ENCODE data around the gene HSD17B12.

HSD17B12 gene

GRCh38 chr11:43689167-43689566, 8.6 kb downstream of the HSD17B12 start:
- no peak for DNase-seq

GRCh38 chr11:43690929-43691725, 10.6 kb downstream of the HSD17B12 start:
- no peak for DNase-seq

GRCh38 chr11:43691806-43692205, 11.3 kb downstream of the HSD17B12 start:
- DNase-seq, result no peak

- DNase-seq, result no peak
These were observed 12.5 kb downstream of the HSD17B12 start for GRCh38 chr11:43693069-43693468.

- DNase-seq, result no peak
These were observed 13.2 kb downstream of the HSD17B12 start for GRCh38 chr11:43693731-43694130.

GRCh38 chr11:43694477-43694876, 13.9 kb downstream of the HSD17B12 start:
- no peak for DNase-seq

GRCh38 chr11:43697679-43698078, 17.1 kb downstream of the HSD17B12 start:
- DNase-seq, result no peak

GRCh38 chr11:43699870-43700269, 19.3 kb downstream of the HSD17B12 start:
- DNase-seq, result no peak

- no peak for DNase-seq
These were observed 26.1 kb downstream of the HSD17B12 start for GRCh38 chr11:43706631-43707030.

GRCh38 chr11:43708776-43709175, 28.2 kb downstream of the HSD17B12 start:
- DNase-seq, result no peak

GRCh38 chr11:43709689-43710088, 29.2 kb downstream of the HSD17B12 start:
- DNase-seq, result no peak

GRCh38 chr11:43712676-43713075, 32.1 kb downstream of the HSD17B12 start:
- no peak for DNase-seq

- no peak for DNase-seq
These were observed 37.8 kb downstream of the HSD17B12 start for GRCh38 chr11:43718373-43718772.

GRCh38 chr11:43723617-43724016, 43.1 kb downstream of the HSD17B12 start:
- no peak for DNase-seq

- no peak for DNase-seq
These were observed 51.7 kb downstream of the HSD17B12 start for GRCh38 chr11:43732225-43732624.

GRCh38 chr11:43734256-43734655, 53.7 kb downstream of the HSD17B12 start:
- DNase-seq, result no peak

GRCh38 chr11:43735115-43735514, 54.6 kb downstream of the HSD17B12 start:
- DNase-seq, result no peak

- no peak for DNase-seq
These were observed 55.4 kb downstream of the HSD17B12 start for GRCh38 chr11:43735961-43736360.

- no peak for DNase-seq
These were observed 56.1 kb downstream of the HSD17B12 start for GRCh38 chr11:43736502-43737200.

- no peak for DNase-seq
These were observed 56.7 kb downstream of the HSD17B12 start for GRCh38 chr11:43737201-43737590.

- no peak for DNase-seq
These were observed 58.3 kb downstream of the HSD17B12 start for GRCh38 chr11:43738600-43739409.

- no peak for DNase-seq
These were observed 66.1 kb downstream of the HSD17B12 start for GRCh38 chr11:43746670-43747069.

GRCh38 chr11:43747130-43747802, 66.7 kb downstream of the HSD17B12 start:
- no peak for DNase-seq
